Endothelial cell of umbilical vein (primary cell): Measurements from ENCODE around the gene RMND5A. TPM values are rescaled to one million over a fixed set of nuclear protein-coding genes. Genes with fewer than 3 reads are reported as not detected.

Experiments used
- BruUV-seq: library from RNA; stranded (reverse); fragments of 400-500 nt; replicated peaks from 2 replicates; lab custom pipeline; 2021; lab: Mats Ljungman, UMichigan
- CTCF ChIA-PET: fragments of 300-600, 350-600 bp; sonication (Branson Sonifier 250); formaldehyde crosslinking; loops from one replicate; lab custom pipeline; 2021; ENCODE audit warnings: antibody characterized with exemption, inconsistent platforms; lab: Charles Lee
- POLR2A ChIA-PET: fragments of 300-600, 350-600 bp; sonication (Branson Sonifier 250); formaldehyde crosslinking; loops from one replicate; lab custom pipeline; 2021; ENCODE audit warnings: antibody characterized with exemption, inconsistent platforms; lab: Charles Lee
- DNase-seq: peaks from one replicate; pipeline ENCODE4 v3.0.0-alpha.2; 2011; ENCODE audit warnings: low read depth, low spot score
- FAIRE-seq: peaks from 2 replicates; lab custom pipeline; 2011; peaks lifted over from hg19 to GRCh38; lab: Jason Lieb, UNC
- H2AFZ ChIP-seq: 2 replicates; pipeline ENCODE4 v1.6.0; 2012; ENCODE audit warnings: low read depth, low read length, control low read depth, inconsistent platforms
- H3K27ac ChIP-seq: 2 replicates; pipeline ENCODE4 v1.5.1; 2011; ENCODE audit warnings: low read depth, mild to moderate bottlenecking, control low read depth, low read length, moderate library complexity; ENCODE audit not compliant: insufficient read depth
- H3K27me3 ChIP-seq, 2 experiments: 2 replicates each; pipeline versions ENCODE4 v1.6.0 to v1.6.1; 2011; ENCODE audit warnings: low read length in 2 of 2, mixed read lengths in 1 of 2; ENCODE audit not compliant: control insufficient read depth in 2 of 2, insufficient read depth in 2 of 2
- H3K36me3 ChIP-seq, 2 experiments: 2 replicates in 1 of 2; 3 replicates in 1 of 2; pipeline ENCODE4 v1.5.1; 2011; ENCODE audit warnings: low read length in 2 of 2, mild to moderate bottlenecking in 1 of 2, moderate library complexity in 1 of 2; ENCODE audit not compliant: control insufficient read depth in 2 of 2, insufficient read depth in 2 of 2; ENCODE audit errors: extremely low read depth in 1 of 2
- H3K4me1 ChIP-seq: 3 replicates; pipeline ENCODE4 v1.5.1; 2011; ENCODE audit warnings: mild to moderate bottlenecking, low read length; ENCODE audit not compliant: control insufficient read depth, insufficient read depth; ENCODE audit errors: extremely low read depth
- H3K4me2 ChIP-seq: 2 replicates; pipeline ENCODE4 v1.6.1; 2011; ENCODE audit warnings: low read length, control low read depth, mixed read lengths; ENCODE audit not compliant: insufficient read depth
- H3K4me3 ChIP-seq, 3 experiments: fragments of 200-600 bp in 1 of 3; sonication (generic), shearing (Covaris generic) in 1 of 3; replicated peaks in 1 of 3; 2 replicates each; pipeline ENCODE4 v1.5.1; 2011 to 2016; ENCODE audit warnings: control low read depth in 3 of 3, low read length in 3 of 3, mild to moderate bottlenecking in 2 of 3, inconsistent platforms in 1 of 3, low read depth in 1 of 3, moderate library complexity in 1 of 3; ENCODE audit not compliant: insufficient read depth in 1 of 3
- H3K79me2 ChIP-seq: 2 replicates; pipeline ENCODE4 v1.6.0; 2012; ENCODE audit warnings: low read length, inconsistent platforms; ENCODE audit not compliant: control insufficient read depth, insufficient read depth
- H3K9ac ChIP-seq: replicated peaks from 2 replicates; pipeline ENCODE3; 2011; ENCODE audit warnings: low read length, control low read depth; ENCODE audit not compliant: insufficient read depth; ENCODE audit errors: extremely low read depth
- H3K9me1 ChIP-seq: replicated peaks from 3 replicates; pipeline ENCODE4 v1.6.0; 2011; ENCODE audit warnings: mild to moderate bottlenecking, low read length; ENCODE audit not compliant: control insufficient read depth, insufficient read depth; ENCODE audit errors: extremely low read depth
- H3K9me3 ChIP-seq: replicated peaks from 2 replicates; pipeline ENCODE4 v1.5.1; 2012; ENCODE audit warnings: low read length, inconsistent platforms; ENCODE audit not compliant: control insufficient read depth, insufficient read depth
- H4K20me1 ChIP-seq: replicated peaks from 2 replicates; pipeline ENCODE3; 2011; ENCODE audit warnings: mild to moderate bottlenecking, low read length; ENCODE audit not compliant: control insufficient read depth, insufficient read depth; ENCODE audit errors: extremely low read depth
- CTCF ChIP-seq, 2 donors: IDR thresholded peaks; 1 replicate in 1 of 2; 2 replicates in 1 of 2; pipeline ENCODE4 v1.5.1; 2011; ENCODE audit warnings: low read length in 2 of 2, mild to moderate bottlenecking in 2 of 2, moderate library complexity in 2 of 2, control low read depth in 1 of 2, inconsistent platforms in 1 of 2, low read depth in 1 of 2; ENCODE audit not compliant: insufficient read depth in 1 of 2; ENCODE audit errors: extremely low read depth in 1 of 2
- EZH2 ChIP-seq: IDR thresholded peaks from 2 replicates; pipeline ENCODE4 v1.6.1; 2012; ENCODE audit warnings: borderline replicate concordance, low read depth, mild to moderate bottlenecking, moderate library complexity, low read length, inconsistent platforms; ENCODE audit not compliant: severe bottlenecking
- FOS ChIP-seq: IDR thresholded peaks from 2 replicates; pipeline ENCODE4 v1.6.1; 2011; ENCODE audit warnings: mild to moderate bottlenecking, low read length, moderate library complexity, borderline replicate concordance; ENCODE audit not compliant: insufficient read depth
- GATA2 ChIP-seq: IDR thresholded peaks from 2 replicates; pipeline ENCODE4 v1.7.0; 2011; ENCODE audit warnings: low read depth, mild to moderate bottlenecking, moderate library complexity, mixed read lengths, low read length; ENCODE audit not compliant: insufficient read length, insufficient read depth
- JUN ChIP-seq: IDR thresholded peaks from 2 replicates; pipeline ENCODE4 v1.6.1; 2011; ENCODE audit warnings: borderline replicate concordance, low read depth; ENCODE audit not compliant: insufficient read length, insufficient read depth
- MAX ChIP-seq: IDR thresholded peaks from 2 replicates; pipeline ENCODE4 v1.6.1; 2011; ENCODE audit not compliant: insufficient read depth, insufficient read length
- MYC ChIP-seq: IDR thresholded peaks from one replicate; pipeline ENCODE4 v1.6.1; 2011; ENCODE audit warnings: mild to moderate bottlenecking, low read depth, low read length
- POLR2A ChIP-seq: IDR thresholded peaks from 2 replicates; pipeline ENCODE4 v1.6.1; 2012; ENCODE audit warnings: low read depth, mild to moderate bottlenecking, control low read depth, low read length
- POLR2AphosphoS5 ChIP-seq: IDR thresholded peaks from 2 replicates; pipeline ENCODE4 v1.6.1; 2012; ENCODE audit warnings: low read depth, mild to moderate bottlenecking, control low read depth, low read length, moderate library complexity; ENCODE audit not compliant: insufficient read depth
- dilution Hi-C: fragments of 300-500 bp; cut with MboI; formaldehyde crosslinking; loops from one replicate; pipeline ENCODE4 v1.15.0; 2019; ENCODE audit warnings: low sequenced_read_pairs; ENCODE audit not compliant: extremely low pct_ligation_motif_present
- intact Hi-C: fragments of 100-400 bp; cut with micrococcal nuclease; formaldehyde crosslinking; loops from one replicate; pipeline ENCODE4 v1.10.0; 2022
- polyA plus RNA-seq, 4 experiments: library from polyadenylated mRNA; depleted of rRNA in 3 of 4; stranded (reverse) in 3 of 4; unstranded in 1 of 4; fragments of >200 nt; gene quantifications; 2 replicates each; pipeline versions ENCODE4 v1.2.1 to v1.2.3, GENCODE V29; 2011 to 2012; ENCODE audit warnings: missing spikeins in 1 of 4
- total RNA-seq: library from RNA; stranded (reverse); gene quantifications from 2 replicates; pipeline ENCODE4 v1.2.3, GENCODE V29; 2021

The RMND5A gene
- total and polyA plus RNA-seq, 2 donors (not counting 3 experiments of a cell fraction or from before 2014, with no cell fraction given), result 10.8 to 21.5 TPM

DNA sequence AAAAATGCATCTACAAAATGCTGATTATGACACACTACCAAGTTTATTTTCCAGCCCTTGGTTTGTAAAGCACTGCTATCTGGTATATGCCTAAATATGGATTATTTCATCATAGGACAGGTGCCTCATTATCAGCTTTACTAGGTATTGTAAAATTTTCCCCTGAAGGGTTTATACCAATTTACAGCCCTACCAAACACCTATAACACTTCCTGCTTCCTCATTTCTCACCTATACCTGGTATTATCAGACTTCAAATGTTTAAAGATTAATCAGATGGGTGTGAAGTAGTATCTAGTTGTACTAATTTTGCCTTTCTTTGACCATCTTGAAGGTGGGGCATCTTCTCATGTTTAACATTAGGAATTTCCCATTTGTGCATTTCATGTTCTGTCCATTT lies 26.8 kb downstream of the RMND5A start:
- H3K27ac ChIP-seq, result no peak overlapping the region
- CTCF ChIA-PET, result no interaction called here

More for the DNA sequence above, 26.8 kb downstream of the RMND5A start:
- dilution Hi-C loops, result no loop called here
- H3K9me1 ChIP-seq, result no peaks in the 10 kb centered on the region
- H3K79me2 ChIP-seq, result peaks cover 5% of the 10 kb centered on the region
- DNase-seq (no peak), FAIRE-seq (no peak)
- H3K4me1 ChIP-seq, result no peaks in the 10 kb centered on the region
- H3K36me3 ChIP-seq, result no peaks in the 10 kb centered on the region
- BruUV-seq, result no TSS peak
- H3K4me2 ChIP-seq, result no peak overlapping the region
- H4K20me1 ChIP-seq, result no peaks in the 10 kb centered on the region
- H3K9ac ChIP-seq, result no peak overlapping the region
- POLR2A ChIA-PET, result no interaction called here
- no peaks in the 10 kb centered on the region for H3K27me3 ChIP-seq
- H3K9me3 ChIP-seq, result no peaks in the 10 kb centered on the region
- intact Hi-C loops, result no loop called here
- TF ChIP-seq JUN, result no peak
- TF ChIP-seq EZH2, result no peak
- no peak for TF ChIP-seq GATA2
- no peak for TF ChIP-seq MAX
- no peak for TF ChIP-seq FOS
- TF ChIP-seq POLR2A, result no peak
- no peak for TF ChIP-seq MYC
- TF ChIP-seq CTCF (IDR thresholded peaks at IDR 0.05; ENCODE audit: extremely low read depth in 1 of 2, insufficient read depth in 1 of 2, low read depth in 1 of 2, low read length in 2 of 2), result no peak
- no peak for TF ChIP-seq POLR2AphosphoS5
- no peak overlapping the region for H2AFZ ChIP-seq
- no peak overlapping the region for H3K4me3 ChIP-seq
